NCI-H226 (cell line): Measurements from ENCODE around the gene RETREG2.
A peak's percentile ranks its signal among the peaks of the same experiment; 100 is the strongest.

Experiments used
- DNase-seq: peaks from one replicate; pipeline ENCODE4 v3.0.0-alpha.2; 2015

The RETREG2 gene

GRCh38 chr2:219216535-219216915 lies 38.5 kb downstream of the RETREG2 start:
- DNase-seq, result no peak

GRCh38 chr2:219218217-219218731 lies 40.2 kb downstream of the RETREG2 start:
- DNase-seq, result peak; percentile 76

GRCh38 chr2:219218732-219219701 lies 40.9 kb downstream of the RETREG2 start, which contains the start of gene ABCB6:
ABCB6 (minus strand) TSS chr2:219218958; CDS start chr2:219218673, 285 bp downstream.
- DNase-seq, result peak; percentile 96

GRCh38 chr2:219219784-219220532 lies 41.9 kb downstream of the RETREG2 start:
- no peak for DNase-seq

GRCh38 chr2:219220652-219221402 lies 42.8 kb downstream of the RETREG2 start:
- no peak for DNase-seq

- DNase-seq, result no peak
Measured at GRCh38 chr2:219221957-219222518, 44.0 kb downstream of the RETREG2 start.

- DNase-seq, result no peak
Measured at GRCh38 chr2:219223831-219224610, 45.9 kb downstream of the RETREG2 start.

GRCh38 chr2:219225350-219225749 lies 47.3 kb downstream of the RETREG2 start:
- DNase-seq, result no peak

GRCh38 chr2:219228041-219228910 lies 50.2 kb downstream of the RETREG2 start:
- DNase-seq, result no peak

- DNase-seq, result no peak
Measured at GRCh38 chr2:219228911-219229304, 50.8 kb downstream of the RETREG2 start.

GRCh38 chr2:219229305-219230058 lies 51.4 kb downstream of the RETREG2 start, which contains the start of the genes ANKZF1 and ATG9A:
ANKZF1 (plus strand) TSS chr2:219229806; CDS start chr2:219230258, 452 bp downstream.
ATG9A (minus strand) TSS chr2:219229636; CDS start chr2:219228024, 1,612 bp downstream.
- peak; percentile 99 for DNase-seq

- DNase-seq, result peak; percentile 38
Measured at GRCh38 chr2:219230059-219230540, 52.0 kb downstream of the RETREG2 start.

GRCh38 chr2:219234331-219234730 lies 56.3 kb downstream of the RETREG2 start:
- no peak for DNase-seq
